K562 (cell line): ENCODE measurements around the gene LHX3. TPM values are rescaled to one million over a fixed set of nuclear protein-coding genes. Genes with fewer than 3 reads are reported as not detected.

Source experiments
- ATAC-seq: fragments of 200-7000 bp; cut with Tn5 transposase; 3 replicates; pipeline ENCODE4 v1.9.1; 2020; ENCODE audit warnings: moderate library complexity
- BruUV-seq: library from RNA; stranded (reverse); fragments of 400-500 nt; replicated peaks from 2 replicates; lab custom pipeline; 2021; lab: Mats Ljungman, UMichigan
- CTCF ChIA-PET: fragments of 300-600 bp; formaldehyde crosslinking; extraction: SDS; loops from one replicate; lab custom pipeline; 2021; ENCODE audit warnings: low intra/inter-chr PET ratio; lab: Yijun Ruan, JAX
- POLR2A ChIA-PET: fragments of 300-600, 350-650 bp; sonication (Branson Sonifier 250); formaldehyde crosslinking; extraction: SDS; loops from one replicate; lab custom pipeline; 2021; ENCODE audit warnings: antibody characterized with exemption, inconsistent platforms; lab: Yijun Ruan, JAX
- DNase-seq, 4 experiments: peaks; one replicate each; pipeline versions ENCODE4 v3.0.0 to v3.0.0-alpha.2; 2011 to 2018; ENCODE audit warnings: low spot score in 3 of 4, mixed read lengths in 3 of 4; ENCODE audit errors: extremely low read depth in 1 of 4
- FAIRE-seq: peaks from 2 replicates; lab custom pipeline; 2011; peaks lifted over from hg19 to GRCh38; lab: Jason Lieb, UNC
- H2AFZ ChIP-seq: 2 replicates; pipeline ENCODE4 v1.6.0; 2011; ENCODE audit warnings: low read depth, low read length, control low read depth, inconsistent platforms
- H3K27ac ChIP-seq: fragments of 200-600 bp; 3 replicates; pipeline ENCODE4 v1.8.0; 2011; ENCODE audit warnings: low read depth, mild to moderate bottlenecking, control low read depth, inconsistent platforms, low read length, moderate library complexity, mixed read lengths; ENCODE audit errors: extremely low read depth
- H3K27me3 ChIP-seq, 2 experiments: fragments of 300-600 bp in 1 of 2; 2 replicates in 1 of 2; 3 replicates in 1 of 2; pipeline versions ENCODE4 v1.6.0 to v1.8.0; 2011; ENCODE audit warnings: inconsistent platforms in 2 of 2, low read length in 2 of 2, mild to moderate bottlenecking in 1 of 2, mixed read lengths in 1 of 2, moderate library complexity in 1 of 2; ENCODE audit not compliant: control insufficient read depth in 2 of 2, insufficient read depth in 2 of 2
- H3K36me3 ChIP-seq: fragments of 300-600 bp; 3 replicates; pipeline ENCODE4 v1.8.0; 2011; ENCODE audit warnings: mild to moderate bottlenecking, low read length, inconsistent platforms; ENCODE audit not compliant: control insufficient read depth, insufficient read depth
- H3K4me1 ChIP-seq, 2 experiments: fragments of 200-600 bp in 1 of 2; replicated peaks in 1 of 2; 2 replicates in 1 of 2; 3 replicates in 1 of 2; pipeline versions ENCODE4 v1.5.1 to v1.8.0; 2011; ENCODE audit warnings: inconsistent platforms in 2 of 2, low read length in 2 of 2, mild to moderate bottlenecking in 1 of 2, mixed read lengths in 1 of 2, moderate library complexity in 1 of 2; ENCODE audit not compliant: control insufficient read depth in 2 of 2, insufficient read depth in 2 of 2
- H3K4me2 ChIP-seq: 2 replicates; pipeline ENCODE4 v1.6.1; 2011; ENCODE audit warnings: low read length, control low read depth, inconsistent platforms, mixed read lengths; ENCODE audit not compliant: insufficient read depth
- H3K4me3 ChIP-seq: fragments of 200-600 bp; sonication (generic), shearing (Covaris generic); 2 replicates; pipeline ENCODE4 v1.5.1; 2016; ENCODE audit warnings: control low read depth, inconsistent platforms
- H3K79me2 ChIP-seq: fragments of 200-600 bp; 3 replicates; pipeline ENCODE4 v1.8.0; 2011; ENCODE audit warnings: low read length, inconsistent platforms; ENCODE audit not compliant: control insufficient read depth, insufficient read depth
- H3K9ac ChIP-seq, 2 experiments: 2 replicates each; pipeline versions ENCODE4 v1.6.0 to v1.6.1; 2011; ENCODE audit warnings: low read depth in 2 of 2, low read length in 2 of 2, control low read depth in 1 of 2, inconsistent platforms in 1 of 2, mild to moderate bottlenecking in 1 of 2, mixed read lengths in 1 of 2; ENCODE audit not compliant: insufficient read depth in 1 of 2
- H3K9me1 ChIP-seq: one replicate; pipeline ENCODE4 v1.6.0; 2011; ENCODE audit warnings: inconsistent platforms, mild to moderate bottlenecking, low read length, moderate library complexity; ENCODE audit not compliant: control insufficient read depth, insufficient read depth
- H3K9me3 ChIP-seq: replicated peaks from 2 replicates; pipeline ENCODE4 v1.5.1; 2011; ENCODE audit warnings: low read depth, low read length, inconsistent platforms; ENCODE audit not compliant: control insufficient read depth, insufficient read depth
- H4K20me1 ChIP-seq: replicated peaks from 2 replicates; pipeline ENCODE4 v1.6.1; 2011; ENCODE audit warnings: low read length, inconsistent platforms, mixed read lengths; ENCODE audit not compliant: control insufficient read depth, insufficient read depth
- ARID4B ChIP-seq: sonication (generic); formaldehyde crosslinking; IDR thresholded peaks from 2 replicates; pipeline ENCODE4 v1.8.0; 2022; ENCODE audit warnings: mild to moderate bottlenecking, missing genetic modification reagents
- CBX5 ChIP-seq: IDR thresholded peaks from 2 replicates; pipeline ENCODE4 v1.6.1; 2014; ENCODE audit warnings: low read depth, borderline replicate concordance
- FOXP1 ChIP-seq: sonication (generic); formaldehyde crosslinking; IDR thresholded peaks from 2 replicates; pipeline ENCODE4 v1.8.0; 2022; ENCODE audit warnings: mild to moderate bottlenecking, missing genetic modification reagents
- ILK ChIP-seq: fragments of 450-650 bp; IDR thresholded peaks from 2 replicates; pipeline ENCODE4 v1.6.1; 2016; ENCODE audit warnings: missing genetic modification characterization, low read depth, mild to moderate bottlenecking, missing compliant biosample characterization, moderate library complexity, borderline replicate concordance
- TSHZ1 ChIP-seq: fragments of 250-450 bp; sonication (Bioruptor Pico); IDR thresholded peaks from 2 replicates; pipeline ENCODE4 v1.4.0; 2020; ENCODE audit warnings: mild to moderate bottlenecking, moderate library complexity
- U2AF1 ChIP-seq: fragments of 200-400 bp; formaldehyde crosslinking; optimal IDR thresholded peaks from 2 replicates; pipeline ENCODE3; 2017; ENCODE audit warnings: mild to moderate bottlenecking, low read depth, low read length, moderate library complexity
- ZBTB17 ChIP-seq: fragments of 450-650 bp; formaldehyde crosslinking; IDR thresholded peaks from 2 replicates; pipeline ENCODE4 v1.4.0; 2020; ENCODE audit warnings: mild to moderate bottlenecking
- ZNF395 ChIP-seq: fragments of 200-800 bp; sonication (Bioruptor generic); IDR thresholded peaks from 2 replicates; pipeline ENCODE4 v1.6.1; 2017; ENCODE audit warnings: missing genetic modification characterization, missing compliant biosample characterization
- WGBS: fragments of 100-300 bp; shearing (Covaris generic); methylation state at CpG from one replicate; pipeline ENCODE4 v1.1.6; 2016; ENCODE audit warnings: low coverage, mixed read lengths; ENCODE audit not compliant: insufficient coverage; ENCODE audit errors: missing lambda C conversion rate; 5-methylcytosine and 5-hydroxymethylcytosine counted together
- in situ Hi-C: fragments of 300-500 bp; cut with MboI; formaldehyde crosslinking; loops from 4 replicates; pipeline ENCODE4 v1.15.0; 2018; ENCODE audit warnings: inconsistent platforms, mixed read lengths
- intact Hi-C: fragments of 100-400 bp; cut with micrococcal nuclease; formaldehyde crosslinking; loops from 2 replicates; pipeline ENCODE4 v1.14.2; 2022
- polyA plus RNA-seq, 8 experiments: library from polyadenylated mRNA; depleted of rRNA in 4 of 8; stranded (reverse) in 5 of 8; unstranded in 3 of 8; fragments of >200 nt; fragmentation: Nextera tagmentation in 2 of 8; fragmentation: Illumina TruSeq in 1 of 8; extraction: Ambion mirVana in 2 of 8; extraction: Trizol in 1 of 8; gene quantifications; 2 replicates each; pipeline versions ENCODE4 v1.2.1 to v1.2.3, GENCODE V29; 2011 to 2014; ENCODE audit warnings: inconsistent platforms in 1 of 8, missing spikeins in 1 of 8
- total RNA-seq, 7 experiments: library from RNA; depleted of rRNA in 6 of 7; stranded (reverse); fragments of >200 nt in 6 of 7; fragmentation: Illumina TruSeq in 2 of 7; extraction: Trizol in 2 of 7; gene quantifications; 2 replicates each; pipeline versions ENCODE4 v1.2.1 to v1.2.3, GENCODE V29; 2011 to 2021; ENCODE audit warnings: low replicate concordance in 1 of 7

The LHX3 gene
- total and polyA plus RNA-seq, 9 of the 15 experiments (the other 6 are each of a cell fraction or from before 2014, with no cell fraction given): 0.09 TPM; not detected in 8

GRCh38 chr9:136191099-136191959 lies 13.6 kb downstream of the LHX3 start (continued):
- TF ChIP-seq TSHZ1 (CRISPR knock-in tag): 0 out of 2 replicates have a peak, but pooled peaks have one; percentile 43

- peaks cover 28 to 59% of the 10 kb centered on the region in 2 experiments for H3K4me1 ChIP-seq
- no peaks in the 10 kb centered on the region for H3K36me3 ChIP-seq
- no peaks in the 10 kb centered on the region; the same call in 1 of the 2 replicates for H4K20me1 ChIP-seq
- BruUV-seq: no TSS peak
- H3K9me1 ChIP-seq: no peaks in the 10 kb centered on the region
- ATAC-seq (no peak), FAIRE-seq (no peak), DNase-seq (no peak)
- H3K9ac ChIP-seq: no peak overlapping the region; a peak in 1 of 4 replicates
- intact Hi-C loops (no loop called here), in situ Hi-C loops (no loop called here)
- CTCF ChIA-PET: no interaction called here
- no peaks in the 10 kb centered on the region for H3K9me3 ChIP-seq
- H2AFZ ChIP-seq: no peak overlapping the region
- no peak overlapping the region for H3K4me3 ChIP-seq
- POLR2A ChIA-PET: no interaction called here
- peaks cover 4 to 29% of the 10 kb centered on the region in 2 experiments; a peak in 4 of 5 replicates for H3K27me3 ChIP-seq
- no peaks in the 10 kb centered on the region for H3K79me2 ChIP-seq
- no peak overlapping the region for H3K4me2 ChIP-seq
- H3K27ac ChIP-seq: no peak overlapping the region
- WGBS: 80% methylated on average over 10 of the region's 11 CpGs
- no peak for TF ChIP-seq ILK (tag)
- no peak for TF ChIP-seq ARID4B
- TF ChIP-seq U2AF1: no peak
- TF ChIP-seq ZNF395 (CRISPR knock-in tag): 0 out of 2 replicates have a peak, but pooled peaks have one; percentile 43
- no peak for TF ChIP-seq FOXP1 (CRISPR knock-in tag)
- no peak for TF ChIP-seq ZBTB17
- no peak for TF ChIP-seq CBX5
These were observed 14.3 kb downstream of the LHX3 start for GRCh38 chr9:136190656-136191055.
